Caki2 (cell line): ENCODE data around the gene NR0B2. TPM values are rescaled to one million over a fixed set of nuclear protein-coding genes. Genes with fewer than 3 reads are reported as not detected.
"Not testable (repeated sequence)": the region's sequence is repeated elsewhere in the genome, so short reads cannot be mapped to it uniquely, and the experiment has no call there.

Experiments
- DNase-seq: peaks from one replicate; pipeline ENCODE4 v3.0.0-alpha.2; 2015; ENCODE audit warnings: low read depth
- in situ Hi-C: cut with HindIII; loops from 2 replicates; pipeline ENCODE4 v1.10.0; 2016; ENCODE audit warnings: low sequenced_read_pairs, low pct_unique_long_range_greater_than_20kb, mixed read lengths
- total RNA-seq: library from RNA; depleted of rRNA; stranded (reverse); fragments of >200 nt; shearing (Covaris generic); gene quantifications from 2 replicates; pipeline ENCODE4 v1.2.3, GENCODE V29; 2014; ENCODE audit warnings: low replicate concordance; rRNA removed

NR0B2 gene
- not detected in 2 replicates for total RNA-seq

DNA sequence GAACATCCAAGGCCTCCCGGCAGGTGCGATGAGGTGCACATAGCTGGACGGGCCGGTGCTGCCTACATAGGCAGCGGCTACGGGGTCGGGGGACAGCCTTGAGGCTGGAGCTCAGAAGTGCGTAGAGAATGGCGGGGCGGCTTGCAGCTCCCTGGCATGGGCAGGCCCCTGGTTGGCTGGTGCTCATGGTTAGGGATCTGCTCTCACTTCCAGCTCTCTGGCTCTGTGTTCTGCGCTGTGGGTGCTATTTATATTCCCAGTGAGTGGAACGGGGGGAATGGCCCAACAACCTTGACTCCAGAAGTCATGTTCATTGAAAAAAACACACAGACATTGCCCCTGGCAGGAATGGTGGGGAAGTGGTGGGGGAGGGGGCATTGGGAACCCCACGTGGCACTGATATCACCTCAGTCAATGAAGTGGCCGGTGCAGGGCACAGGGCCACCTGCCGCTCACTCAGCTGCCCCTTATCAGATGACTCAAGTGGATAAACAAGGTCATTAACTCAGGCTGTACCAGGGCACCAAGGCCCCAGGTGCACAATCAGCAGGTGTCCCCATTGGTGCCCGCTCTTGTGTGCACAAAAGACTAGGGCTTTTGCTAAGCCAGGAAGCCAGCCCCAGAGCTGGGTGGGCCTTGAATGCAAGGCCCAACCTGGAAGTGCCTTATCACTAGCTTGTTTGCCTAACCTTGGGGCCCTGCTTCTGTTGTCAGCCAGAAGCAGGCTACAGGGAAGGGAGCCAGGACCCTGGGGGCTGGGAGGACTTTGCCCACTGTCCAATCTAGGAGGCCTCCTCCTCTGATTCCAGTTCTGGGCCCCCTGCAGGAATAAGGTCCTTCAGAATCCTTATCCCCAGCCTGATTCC is at the start of gene NR0B2:
NR0B2 (minus strand) TSS at position 222 of the 866 bp plus-strand sequence; CDS start at position 187, 35 bp downstream.
- in situ Hi-C loops: no loop called here
- DNase-seq: peak; percentile 53

DNA sequence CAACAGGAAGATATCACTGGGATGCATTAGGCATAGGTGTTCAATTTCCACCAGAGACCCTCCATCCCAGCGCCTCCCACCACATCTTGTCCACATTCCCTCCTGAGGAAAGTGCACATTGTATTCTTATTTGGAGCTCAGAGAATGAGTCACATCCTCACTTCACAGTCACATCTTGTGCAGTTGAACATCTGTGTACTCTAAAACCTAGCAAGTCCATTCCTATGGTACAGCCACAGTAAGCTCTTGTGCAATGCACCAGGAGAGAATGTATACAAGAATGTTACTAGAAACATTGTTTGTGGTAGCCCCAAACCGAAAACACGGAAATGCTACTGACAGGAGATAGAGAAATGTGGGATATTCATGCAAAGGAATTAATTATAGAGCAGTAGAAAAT is 48.1 kb upstream of the NR0B2 start:
- in situ Hi-C loops: no loop called here
- no peak for DNase-seq

DNA sequence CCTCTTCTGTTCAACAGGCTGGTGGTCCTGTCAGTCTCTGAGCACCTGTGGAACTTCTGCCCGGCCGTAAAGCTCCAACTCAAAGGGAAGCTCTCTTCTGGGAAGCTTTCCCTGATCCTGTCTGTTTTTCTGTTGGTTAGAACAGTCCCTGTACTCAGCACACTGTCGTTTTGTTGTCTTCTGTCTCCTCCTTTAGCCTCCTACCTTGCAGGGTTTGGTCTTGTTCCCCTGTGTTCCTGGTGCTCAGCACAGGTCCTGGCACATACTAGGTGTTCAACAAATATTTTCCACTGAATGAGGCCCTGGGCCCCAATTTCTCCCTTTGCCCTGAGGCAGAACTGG is 46.8 kb upstream of the NR0B2 start:
- in situ Hi-C loops: no loop called here
- no peak for DNase-seq

- in situ Hi-C loops: no loop called here
- no peak for DNase-seq
Observed at GRCh38 chr1:26959722-26960624, 46.2 kb upstream of the NR0B2 start, which contains the start of gene KDF1. Gene KDF1, minus strand, starts transcription at chr1:26960468. Its CDS starts 8,088 bp downstream, at chr1:26952380.

- in situ Hi-C loops: no loop called here
- no peak for DNase-seq
Observed at GRCh38 chr1:26959270-26959669, 45.5 kb upstream of the NR0B2 start.

DNA sequence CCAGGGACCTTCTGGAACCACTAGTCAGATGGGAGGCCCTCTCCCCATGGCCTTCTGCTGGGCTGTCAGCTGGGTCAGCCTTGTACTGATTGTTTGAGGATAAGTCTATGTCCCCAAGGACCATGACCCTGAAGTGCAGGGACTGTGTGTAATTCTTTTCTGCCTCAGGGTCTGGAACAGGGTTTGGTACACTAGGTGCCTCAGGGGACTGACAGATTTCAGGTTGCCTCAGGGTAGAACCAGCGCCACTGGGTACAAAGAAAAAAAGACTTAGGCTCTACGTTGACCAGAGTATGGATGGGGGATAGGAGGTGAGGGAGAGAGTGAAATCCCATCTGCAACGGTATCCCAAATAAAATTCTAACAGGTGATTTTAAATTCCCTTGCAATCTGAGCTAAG is 43.5 kb upstream of the NR0B2 start:
- no peak for DNase-seq
- in situ Hi-C loops: no loop called here

DNA sequence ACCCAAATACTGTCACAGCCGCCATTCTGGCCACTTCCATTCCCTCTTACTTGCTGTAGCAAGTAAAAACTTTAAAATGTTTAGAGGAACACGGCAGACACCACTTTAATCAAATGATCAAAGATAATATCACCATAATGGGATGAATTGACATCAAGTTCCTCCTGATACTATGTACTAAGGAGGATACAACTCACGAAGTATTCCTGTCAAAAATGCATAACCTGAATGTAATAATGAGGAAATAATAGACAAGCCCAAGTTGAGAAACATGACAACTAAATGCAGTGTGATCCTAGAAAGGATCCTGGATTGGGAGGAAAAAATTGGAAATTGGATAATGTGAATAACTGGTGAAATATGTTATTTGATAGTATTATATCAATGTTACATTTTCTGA is 42.5 kb upstream of the NR0B2 start:
- no peak for DNase-seq
- in situ Hi-C loops: no loop called here

GRCh38 chr1:26953374-26953773 is 39.6 kb upstream of the NR0B2 start:
- in situ Hi-C loops: no loop called here

DNA sequence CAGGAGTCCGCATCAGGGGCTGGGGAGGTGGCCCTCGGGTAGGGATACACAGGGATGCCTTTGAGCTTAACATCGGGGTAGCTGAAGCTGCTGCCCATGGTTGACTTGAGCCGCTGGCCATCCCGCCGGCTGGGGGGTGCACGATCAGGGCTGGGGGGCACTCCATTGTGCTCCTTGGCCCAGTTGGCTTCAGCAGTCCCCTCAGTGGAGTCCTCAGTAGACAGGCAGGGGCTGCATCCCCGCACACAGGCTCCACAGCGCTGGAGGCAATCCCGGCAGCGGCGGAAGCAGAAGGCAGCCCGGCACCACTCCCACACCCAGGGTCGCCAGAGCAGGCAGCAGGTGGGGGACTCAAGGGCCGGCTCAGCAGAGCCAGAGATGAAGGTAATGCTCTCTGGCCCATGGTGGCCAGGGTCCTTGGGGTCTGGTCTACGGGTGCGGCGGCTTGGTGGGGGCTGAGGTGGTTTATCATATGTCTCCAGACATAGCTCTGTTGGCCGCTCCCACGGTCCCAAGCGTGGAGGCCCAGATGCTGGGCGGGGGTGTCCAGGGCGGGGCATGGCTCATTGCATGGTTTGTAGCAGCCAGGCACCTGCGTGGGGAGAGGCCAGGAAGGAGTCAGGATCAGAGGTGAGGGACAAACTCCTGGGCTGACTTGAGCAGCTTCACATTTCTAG is 38.2 kb upstream of the NR0B2 start:
- in situ Hi-C loops: no loop called here
- no peak for DNase-seq

More at GRCh38 chr1:26953374-26953773, 39.6 kb upstream of the NR0B2 start:
- no peak for DNase-seq

- in situ Hi-C loops: no loop called here
- no peak for DNase-seq
Observed at GRCh38 chr1:26951216-26951615, 37.4 kb upstream of the NR0B2 start.

DNA sequence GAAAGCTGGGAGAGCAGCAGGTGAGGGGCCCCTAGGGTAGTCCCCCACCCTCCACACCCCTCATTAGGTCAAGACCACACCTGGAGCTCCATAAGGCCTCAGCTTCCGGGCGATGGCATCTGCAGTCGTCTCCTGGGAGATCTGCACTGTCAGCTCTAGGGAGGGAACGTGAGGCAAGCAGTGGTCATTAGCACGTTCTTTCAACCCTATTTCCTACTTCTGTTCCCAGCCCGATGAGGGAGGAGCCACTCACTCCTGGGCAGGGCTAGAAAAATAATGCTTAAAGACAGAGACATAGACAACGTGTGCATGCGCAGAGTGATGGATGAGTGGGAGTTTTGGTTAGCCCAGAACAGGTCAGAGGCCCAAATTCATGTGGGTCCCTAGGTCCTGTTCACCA is 36.8 kb upstream of the NR0B2 start:
- DNase-seq: peak; percentile 47
- in situ Hi-C loops: no loop called here

DNA sequence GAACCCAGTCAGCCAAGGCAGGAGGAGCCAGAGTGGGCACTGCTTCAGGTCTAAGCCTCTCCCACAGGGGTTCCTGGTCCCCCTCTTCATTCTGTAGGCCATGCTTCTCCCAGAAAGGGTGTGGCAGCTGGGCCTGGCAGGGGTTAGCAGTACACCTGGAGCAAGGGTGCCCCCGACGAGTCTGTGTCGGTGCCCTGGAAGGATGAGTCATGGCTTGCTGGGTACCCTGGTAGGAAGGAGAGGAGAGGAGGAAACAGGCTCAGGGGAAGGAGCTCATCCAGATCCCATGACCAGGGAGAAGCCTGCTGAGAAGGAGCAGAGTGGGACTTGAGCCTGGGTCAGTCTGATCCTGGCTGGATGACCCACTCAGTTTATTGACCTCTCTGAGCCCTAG is 36.1 kb upstream of the NR0B2 start:
- in situ Hi-C loops: no loop called here
- no peak for DNase-seq

GRCh38 chr1:26949266-26949925 is 35.6 kb upstream of the NR0B2 start:
- in situ Hi-C loops: no loop called here
- DNase-seq: no peak

- DNase-seq, in situ Hi-C loops: not testable (repeated sequence)
Observed at GRCh38 chr1:26948725-26949057, 34.9 kb upstream of the NR0B2 start.

DNA sequence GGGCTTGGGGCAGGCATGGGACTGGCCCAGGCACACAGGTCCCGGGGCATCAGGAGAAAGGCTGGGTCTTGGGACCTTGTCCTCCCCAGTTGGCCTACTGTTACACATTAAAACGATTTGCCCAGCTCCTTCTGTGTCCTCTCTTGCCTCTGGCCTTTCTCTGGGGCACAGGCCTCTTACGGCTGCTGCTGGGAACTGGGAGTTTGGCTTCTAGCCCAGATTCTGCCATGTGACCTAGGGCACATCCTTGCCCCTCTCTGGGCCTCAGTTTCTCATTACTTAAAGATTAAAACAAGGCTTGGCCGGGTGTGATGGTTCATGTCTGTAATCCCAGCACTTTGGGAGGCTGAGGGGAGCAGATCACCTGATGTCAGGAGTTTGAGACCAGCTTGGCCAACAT is 32.5 kb upstream of the NR0B2 start:
- no peak for DNase-seq
- in situ Hi-C loops: no loop called here

DNA sequence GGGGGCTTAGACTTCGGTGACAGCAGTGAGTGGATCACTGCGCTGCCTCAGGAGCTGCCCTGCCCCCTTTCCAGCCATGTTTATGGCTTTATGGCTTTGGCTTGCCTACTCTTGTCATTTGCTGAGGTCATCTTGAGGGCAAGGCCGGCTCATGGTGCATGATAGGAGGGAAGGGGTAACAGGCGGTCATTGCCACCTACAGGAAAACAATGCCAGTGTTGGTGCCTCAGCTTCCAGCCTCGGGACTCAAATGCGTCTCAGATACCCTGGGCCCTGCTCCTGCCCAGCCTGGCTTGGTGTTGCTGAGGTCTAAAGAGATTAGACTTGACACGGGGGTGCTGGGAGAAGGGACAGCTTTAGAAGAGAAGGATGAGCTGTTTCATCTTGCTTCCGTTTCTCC is 32.0 kb upstream of the NR0B2 start:
- no peak for DNase-seq
- in situ Hi-C loops: no loop called here

- in situ Hi-C loops: no loop called here
Observed at GRCh38 chr1:26945138-26945537, 31.4 kb upstream of the NR0B2 start.

DNA sequence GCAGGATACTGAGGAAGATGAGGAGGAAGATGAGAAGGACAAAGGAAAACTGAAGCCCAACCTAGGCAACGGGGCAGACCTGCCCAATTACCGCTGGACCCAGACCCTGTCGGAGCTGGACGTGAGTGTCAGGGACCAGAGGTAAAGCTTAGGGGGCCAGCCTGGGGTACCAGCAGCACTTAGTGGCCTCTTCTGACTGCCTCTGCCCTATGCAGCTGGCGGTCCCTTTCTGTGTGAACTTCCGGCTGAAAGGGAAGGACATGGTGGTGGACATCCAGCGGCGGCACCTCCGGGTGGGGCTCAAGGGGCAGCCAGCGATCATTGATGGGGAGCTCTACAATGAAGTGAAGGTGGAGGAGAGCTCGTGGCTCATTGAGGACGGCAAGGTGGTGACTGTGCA is 28.9 kb upstream of the NR0B2 start:
- in situ Hi-C loops: no loop called here
- DNase-seq: no peak

More at GRCh38 chr1:26945138-26945537, 31.4 kb upstream of the NR0B2 start:
- DNase-seq: no peak
